K562 (cell line): ENCODE data around the gene SGIP1. TPM values are rescaled to one million over a fixed set of nuclear protein-coding genes. Genes with fewer than 3 reads are reported as not detected.
A peak's percentile ranks its signal among the peaks of the same experiment; 100 is the strongest.

Experiments used
- ATAC-seq: fragments of 200-7000 bp; cut with Tn5 transposase; 3 replicates; pipeline ENCODE4 v1.9.1; 2020; ENCODE audit warnings: moderate library complexity
- BruUV-seq: library from RNA; stranded (reverse); fragments of 400-500 nt; replicated peaks from 2 replicates; lab custom pipeline; 2021; lab: Mats Ljungman, UMichigan
- CTCF ChIA-PET: fragments of 300-600 bp; formaldehyde crosslinking; extraction: SDS; loops from one replicate; lab custom pipeline; 2021; ENCODE audit warnings: low intra/inter-chr PET ratio; lab: Yijun Ruan, JAX
- POLR2A ChIA-PET: fragments of 300-600, 350-650 bp; sonication (Branson Sonifier 250); formaldehyde crosslinking; extraction: SDS; loops from one replicate; lab custom pipeline; 2021; ENCODE audit warnings: antibody characterized with exemption, inconsistent platforms; lab: Yijun Ruan, JAX
- DNase-seq, 4 experiments: peaks; one replicate each; pipeline versions ENCODE4 v3.0.0 to v3.0.0-alpha.2; 2011 to 2018; ENCODE audit warnings: low spot score in 3 of 4, mixed read lengths in 3 of 4; ENCODE audit errors: extremely low read depth in 1 of 4
- FAIRE-seq: peaks from 2 replicates; lab custom pipeline; 2011; peaks lifted over from hg19 to GRCh38; lab: Jason Lieb, UNC
- H2AFZ ChIP-seq: 2 replicates; pipeline ENCODE4 v1.6.0; 2011; ENCODE audit warnings: low read depth, low read length, control low read depth, inconsistent platforms
- H3K27ac ChIP-seq: fragments of 200-600 bp; 3 replicates; pipeline ENCODE4 v1.8.0; 2011; ENCODE audit warnings: low read depth, mild to moderate bottlenecking, control low read depth, inconsistent platforms, low read length, moderate library complexity, mixed read lengths; ENCODE audit errors: extremely low read depth
- H3K27me3 ChIP-seq, 2 experiments: fragments of 300-600 bp in 1 of 2; 2 replicates in 1 of 2; 3 replicates in 1 of 2; pipeline versions ENCODE4 v1.6.0 to v1.8.0; 2011; ENCODE audit warnings: inconsistent platforms in 2 of 2, low read length in 2 of 2, mild to moderate bottlenecking in 1 of 2, mixed read lengths in 1 of 2, moderate library complexity in 1 of 2; ENCODE audit not compliant: control insufficient read depth in 2 of 2, insufficient read depth in 2 of 2
- H3K36me3 ChIP-seq: fragments of 300-600 bp; 3 replicates; pipeline ENCODE4 v1.8.0; 2011; ENCODE audit warnings: mild to moderate bottlenecking, low read length, inconsistent platforms; ENCODE audit not compliant: control insufficient read depth, insufficient read depth
- H3K4me1 ChIP-seq, 2 experiments: fragments of 200-600 bp in 1 of 2; replicated peaks in 1 of 2; 2 replicates in 1 of 2; 3 replicates in 1 of 2; pipeline versions ENCODE4 v1.5.1 to v1.8.0; 2011; ENCODE audit warnings: inconsistent platforms in 2 of 2, low read length in 2 of 2, mild to moderate bottlenecking in 1 of 2, mixed read lengths in 1 of 2, moderate library complexity in 1 of 2; ENCODE audit not compliant: control insufficient read depth in 2 of 2, insufficient read depth in 2 of 2
- H3K4me2 ChIP-seq: 2 replicates; pipeline ENCODE4 v1.6.1; 2011; ENCODE audit warnings: low read length, control low read depth, inconsistent platforms, mixed read lengths; ENCODE audit not compliant: insufficient read depth
- H3K4me3 ChIP-seq: fragments of 200-600 bp; sonication (generic), shearing (Covaris generic); 2 replicates; pipeline ENCODE4 v1.5.1; 2016; ENCODE audit warnings: control low read depth, inconsistent platforms
- H3K79me2 ChIP-seq: fragments of 200-600 bp; 3 replicates; pipeline ENCODE4 v1.8.0; 2011; ENCODE audit warnings: low read length, inconsistent platforms; ENCODE audit not compliant: control insufficient read depth, insufficient read depth
- H3K9ac ChIP-seq, 2 experiments: 2 replicates each; pipeline versions ENCODE4 v1.6.0 to v1.6.1; 2011; ENCODE audit warnings: low read depth in 2 of 2, low read length in 2 of 2, control low read depth in 1 of 2, inconsistent platforms in 1 of 2, mild to moderate bottlenecking in 1 of 2, mixed read lengths in 1 of 2; ENCODE audit not compliant: insufficient read depth in 1 of 2
- H3K9me1 ChIP-seq: one replicate; pipeline ENCODE4 v1.6.0; 2011; ENCODE audit warnings: inconsistent platforms, mild to moderate bottlenecking, low read length, moderate library complexity; ENCODE audit not compliant: control insufficient read depth, insufficient read depth
- H3K9me3 ChIP-seq: replicated peaks from 2 replicates; pipeline ENCODE4 v1.5.1; 2011; ENCODE audit warnings: low read depth, low read length, inconsistent platforms; ENCODE audit not compliant: control insufficient read depth, insufficient read depth
- H4K20me1 ChIP-seq: replicated peaks from 2 replicates; pipeline ENCODE4 v1.6.1; 2011; ENCODE audit warnings: low read length, inconsistent platforms, mixed read lengths; ENCODE audit not compliant: control insufficient read depth, insufficient read depth
- FOSL1 ChIP-seq: fragments of 200-800 bp; sonication (Bioruptor generic); conservative IDR thresholded peaks from 2 replicates; pipeline ENCODE4 v1.6.1; 2016; ENCODE audit warnings: missing genetic modification characterization, missing compliant biosample characterization
- FOXK1 ChIP-seq: sonication (generic); formaldehyde crosslinking; IDR thresholded peaks from 2 replicates; pipeline ENCODE4 v1.8.0; 2022; ENCODE audit warnings: missing genetic modification reagents, mild to moderate bottlenecking, borderline replicate concordance
- HNRNPH1 ChIP-seq: fragments of 200-400 bp; formaldehyde crosslinking; optimal IDR thresholded peaks from 2 replicates; pipeline ENCODE3; 2017; ENCODE audit warnings: low read depth, mild to moderate bottlenecking, low read length, moderate library complexity
- JUND ChIP-seq, 2 experiments: IDR thresholded peaks; 2 replicates in 1 of 2; 3 replicates in 1 of 2; pipeline ENCODE4 v1.6.1; 2011; ENCODE audit warnings: borderline replicate concordance in 2 of 2, low read depth in 2 of 2, low read length in 2 of 2, improper control_type of control experiment in 1 of 2, missing biosample characterization in 1 of 2, missing genetic modification characterization in 1 of 2, missing genetic modification reagents in 1 of 2
- MAZ ChIP-seq, 2 experiments: fragments of 450-650 bp in 1 of 2; sonication (generic) in 1 of 2; formaldehyde crosslinking; IDR thresholded peaks in 1 of 2; conservative IDR thresholded peaks in 1 of 2; 2 replicates each; pipeline versions ENCODE4 v1.4.0 to v1.5.0; 2020; ENCODE audit warnings: mild to moderate bottlenecking in 1 of 2, missing genetic modification reagents in 1 of 2
- NCOA1 ChIP-seq: fragments of 450-650 bp; IDR thresholded peaks from 2 replicates; pipeline ENCODE4 v1.6.1; 2016; ENCODE audit warnings: low read depth
- SIRT6 ChIP-seq: IDR thresholded peaks from one replicate; pipeline ENCODE4 v1.6.1; 2012; ENCODE audit warnings: low read depth, mild to moderate bottlenecking, control low read depth, inconsistent platforms, low read length, moderate library complexity
- SMAD4 ChIP-seq: fragments of 250-450 bp; sonication (Bioruptor Pico); conservative IDR thresholded peaks from 2 replicates; pipeline ENCODE4 v1.8.0; 2021; ENCODE audit warnings: inconsistent platforms, mild to moderate bottlenecking, moderate library complexity
- ZNF224 ChIP-seq: sonication (generic); formaldehyde crosslinking; IDR thresholded peaks from 2 replicates; pipeline ENCODE4 v1.8.0; 2022; ENCODE audit warnings: mild to moderate bottlenecking, missing genetic modification reagents
- ZNF561 ChIP-seq: fragments of 450-650 bp; formaldehyde crosslinking; conservative IDR thresholded peaks from 2 replicates; pipeline ENCODE4 v1.4.0; 2020; ENCODE audit warnings: mild to moderate bottlenecking, moderate library complexity
- WGBS: fragments of 100-300 bp; shearing (Covaris generic); methylation state at CpG from one replicate; pipeline ENCODE4 v1.1.6; 2016; ENCODE audit warnings: low coverage, mixed read lengths; ENCODE audit not compliant: insufficient coverage; ENCODE audit errors: missing lambda C conversion rate; 5-methylcytosine and 5-hydroxymethylcytosine counted together
- in situ Hi-C: fragments of 300-500 bp; cut with MboI; formaldehyde crosslinking; loops from 4 replicates; pipeline ENCODE4 v1.15.0; 2018; ENCODE audit warnings: inconsistent platforms, mixed read lengths
- intact Hi-C: fragments of 100-400 bp; cut with micrococcal nuclease; formaldehyde crosslinking; loops from 2 replicates; pipeline ENCODE4 v1.14.2; 2022
- polyA plus RNA-seq, 8 experiments: library from polyadenylated mRNA; depleted of rRNA in 4 of 8; stranded (reverse) in 5 of 8; unstranded in 3 of 8; fragments of >200 nt; fragmentation: Nextera tagmentation in 2 of 8; fragmentation: Illumina TruSeq in 1 of 8; extraction: Ambion mirVana in 2 of 8; extraction: Trizol in 1 of 8; gene quantifications; 2 replicates each; pipeline versions ENCODE4 v1.2.1 to v1.2.3, GENCODE V29; 2011 to 2014; ENCODE audit warnings: inconsistent platforms in 1 of 8, missing spikeins in 1 of 8
- total RNA-seq, 7 experiments: library from RNA; depleted of rRNA in 6 of 7; stranded (reverse); fragments of >200 nt in 6 of 7; fragmentation: Illumina TruSeq in 2 of 7; extraction: Trizol in 2 of 7; gene quantifications; 2 replicates each; pipeline versions ENCODE4 v1.2.1 to v1.2.3, GENCODE V29; 2011 to 2021; ENCODE audit warnings: low replicate concordance in 1 of 7
- TF ChIP-seq, protein P1 (sequence below): sonication (generic); formaldehyde crosslinking; IDR thresholded peaks from 2 replicates; pipeline ENCODE4 v1.8.0; 2022; ENCODE audit warnings: missing genetic modification reagents, mild to moderate bottlenecking, borderline replicate concordance

Gene SGIP1
- total and polyA plus RNA-seq, 9 of the 15 experiments (the other 6 are each of a cell fraction or from before 2014, with no cell fraction given): 0.07 to 0.35 TPM; not detected in 7

DNA sequence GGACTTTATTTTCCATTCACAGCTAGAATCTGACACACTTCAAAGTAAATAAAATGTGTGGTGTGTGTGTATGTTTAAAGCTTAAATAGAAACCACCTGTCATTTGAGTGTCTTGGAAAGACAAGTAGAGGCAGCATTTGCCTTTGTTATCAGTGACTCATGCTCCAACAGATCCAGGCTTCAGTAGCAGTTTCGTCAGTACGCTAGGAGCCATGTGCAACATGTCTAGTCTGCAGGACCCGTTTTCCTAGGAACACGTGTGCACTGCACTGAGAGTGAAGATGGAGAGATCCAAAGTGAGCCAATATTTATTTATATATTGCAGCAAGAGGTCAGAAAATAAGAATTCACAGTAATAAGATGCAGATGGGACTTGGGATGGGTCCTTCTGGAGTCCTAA lies 41.8 kb downstream of the SGIP1 start:
- Histone ChIP-seq H2AFZ (no peak overlapping the region), H3K79me2 (no peaks in the 10 kb centered on the region), H4K20me1 (no peaks in the 10 kb centered on the region), H3K4me2 (no peak overlapping the region), H3K9me1 (peaks cover 6% of the 10 kb centered on the region), H3K4me1 (no peaks in the 10 kb centered on the region; a peak in 1 of 5 replicates), H3K4me3 (no peak overlapping the region), H3K36me3 (no peaks in the 10 kb centered on the region), H3K9ac (no peak overlapping the region), H3K27me3 (no peaks in the 10 kb centered on the region; a peak in 1 of 5 replicates), H3K9me3 (no peaks in the 10 kb centered on the region), H3K27ac (no peak overlapping the region)
- ATAC-seq (no peak), DNase-seq (peak in 1 of 4 experiments; percentile 2), FAIRE-seq (no peak)
- no TSS peak for BruUV-seq
- intact Hi-C loops: no loop called here
- ChIA-PET POLR2A (no interaction called here), CTCF (no interaction called here)
- TF ChIP-seq MAZ (CRISPR knock-in tag; conservative IDR thresholded peaks at IDR 0.05 in 1 of 2, IDR thresholded peaks at IDR 0.05 in 1 of 2): no peak
- TF ChIP-seq NCOA1: no peak
- TF ChIP-seq SMAD4 (CRISPR knock-in tag): no peak
- TF ChIP-seq FOXK1 (CRISPR knock-in tag): no peak
- TF ChIP-seq SIRT6: no peak
- no peak for TF ChIP-seq ZNF561
- no peak for TF ChIP-seq HNRNPH1
- TF ChIP-seq, protein P1, sequence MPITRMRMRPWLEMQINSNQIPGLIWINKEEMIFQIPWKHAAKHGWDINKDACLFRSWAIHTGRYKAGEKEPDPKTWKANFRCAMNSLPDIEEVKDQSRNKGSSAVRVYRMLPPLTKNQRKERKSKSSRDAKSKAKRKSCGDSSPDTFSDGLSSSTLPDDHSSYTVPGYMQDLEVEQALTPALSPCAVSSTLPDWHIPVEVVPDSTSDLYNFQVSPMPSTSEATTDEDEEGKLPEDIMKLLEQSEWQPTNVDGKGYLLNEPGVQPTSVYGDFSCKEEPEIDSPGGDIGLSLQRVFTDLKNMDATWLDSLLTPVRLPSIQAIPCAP: no peak
- no peak for TF ChIP-seq ZNF224 (CRISPR knock-in tag)
- TF ChIP-seq JUND (IDR thresholded peaks at IDR 0.05; ENCODE audit: borderline replicate concordance, low read depth, low read length): 0 out of 2 replicates have a peak, but pooled peaks have one; percentile 20
- TF ChIP-seq JUND (tag; IDR thresholded peaks at IDR 0.05; ENCODE audit: borderline replicate concordance, low read depth, low read length): peak; percentile 48; the same call in 1 of the 3 replicates
- 0 out of 2 replicates have a peak, but pooled peaks have one; percentile 33 for TF ChIP-seq FOSL1 (tag)
- in situ Hi-C loops: no loop called here
- 1% methylated on average over 4 of the region's 4 CpGs for WGBS
